Keratinocyte (primary cell): Measurements from ENCODE around the gene PTPRN2. TPM values are rescaled to one million over a fixed set of nuclear protein-coding genes. Genes with fewer than 3 reads are reported as not detected.

ENCODE experiments used
- DNase-seq: peaks from one replicate; pipeline ENCODE4 v3.0.0-alpha.2; 2011; ENCODE audit warnings: low read depth, missing footprints, low spot score
- FAIRE-seq: peaks from 2 replicates; lab custom pipeline; 2011; peaks lifted over from hg19 to GRCh38; lab: Jason Lieb, UNC
- H2AFZ ChIP-seq: 2 replicates; pipeline ENCODE4 v1.6.0; 2012; ENCODE audit warnings: low read length, control low read depth, inconsistent platforms; ENCODE audit not compliant: control insufficient read depth
- H3K27ac ChIP-seq: 2 replicates; pipeline ENCODE4 v1.5.1; 2011; ENCODE audit warnings: low read length; ENCODE audit not compliant: control insufficient read depth, insufficient read depth
- H3K27me3 ChIP-seq: 3 replicates; pipeline ENCODE4 v1.6.0; 2011; ENCODE audit warnings: low read length; ENCODE audit not compliant: control insufficient read depth, insufficient read depth; ENCODE audit errors: extremely low read depth
- H3K36me3 ChIP-seq, 2 experiments: 2 replicates in 1 of 2; 3 replicates in 1 of 2; pipeline ENCODE4 v1.5.1; 2011; ENCODE audit warnings: low read length in 2 of 2, mild to moderate bottlenecking in 1 of 2; ENCODE audit not compliant: control insufficient read depth in 2 of 2, insufficient read depth in 2 of 2; ENCODE audit errors: extremely low read depth in 1 of 2
- H3K4me1 ChIP-seq: 3 replicates; pipeline ENCODE4 v1.5.1; 2011; ENCODE audit warnings: low read length; ENCODE audit not compliant: control insufficient read depth, insufficient read depth; ENCODE audit errors: extremely low read depth
- H3K4me2 ChIP-seq: 3 replicates; pipeline ENCODE4 v1.6.0; 2011; ENCODE audit warnings: low read depth, low read length; ENCODE audit not compliant: control insufficient read depth, insufficient read depth; ENCODE audit errors: extremely low read depth
- H3K4me3 ChIP-seq, 3 experiments: fragments of 200-600 bp in 1 of 3; sonication (generic) in 1 of 3; 2 replicates in 2 of 3; 3 replicates in 1 of 3; pipeline ENCODE4 v1.5.1; 2011 to 2016; ENCODE audit warnings: low read length in 3 of 3, mild to moderate bottlenecking in 3 of 3, control low read depth in 2 of 3, inconsistent platforms in 1 of 3, low read depth in 1 of 3, mixed read lengths in 1 of 3, mixed run types in 1 of 3, moderate library complexity in 1 of 3; ENCODE audit not compliant: control insufficient read depth in 2 of 3, insufficient read depth in 2 of 3; ENCODE audit errors: extremely low read depth in 1 of 3
- H3K79me2 ChIP-seq: 2 replicates; pipeline ENCODE4 v1.6.0; 2012; ENCODE audit warnings: low read length; ENCODE audit not compliant: control insufficient read depth, insufficient read depth
- H3K9ac ChIP-seq: 3 replicates; pipeline ENCODE4 v1.6.0; 2011; ENCODE audit warnings: low read length; ENCODE audit not compliant: control insufficient read depth, insufficient read depth; ENCODE audit errors: extremely low read depth
- H3K9me1 ChIP-seq: 3 replicates; pipeline ENCODE4 v1.6.0; 2011; ENCODE audit warnings: low read length; ENCODE audit not compliant: control insufficient read depth, insufficient read depth; ENCODE audit errors: extremely low read depth
- H3K9me3 ChIP-seq: 2 replicates; pipeline ENCODE4 v1.5.1; 2012; ENCODE audit warnings: low read depth, low read length; ENCODE audit not compliant: control insufficient read depth
- H4K20me1 ChIP-seq: 3 replicates; pipeline ENCODE4 v1.6.0; 2011; ENCODE audit warnings: low read length; ENCODE audit not compliant: control insufficient read depth, insufficient read depth; ENCODE audit errors: extremely low read depth
- CTCF ChIP-seq, 3 experiments: IDR thresholded peaks in 1 of 3; conservative IDR thresholded peaks in 1 of 3; optimal IDR thresholded peaks in 1 of 3; 2 replicates in 2 of 3; 3 replicates in 1 of 3; pipeline versions ENCODE3 to v1.5.1; 2011; ENCODE audit warnings: low read length in 3 of 3, mild to moderate bottlenecking in 3 of 3, moderate library complexity in 2 of 3, control low read depth in 1 of 3, inconsistent platforms in 1 of 3; ENCODE audit not compliant: insufficient read depth in 2 of 3; ENCODE audit errors: extremely low read depth in 1 of 3
- EZH2 ChIP-seq: IDR thresholded peaks from one replicate; pipeline ENCODE4 v1.6.1; 2012; ENCODE audit warnings: inconsistent platforms, mild to moderate bottlenecking, low read length, moderate library complexity
- dilution Hi-C: fragments of 300-500 bp; cut with MboI; formaldehyde crosslinking; loops from one replicate; pipeline ENCODE4 v1.7.0; 2020; ENCODE audit warnings: low sequenced_read_pairs; ENCODE audit not compliant: extremely low pct_ligation_motif_present
- polyA plus RNA-seq, 5 experiments: library from polyadenylated mRNA; depleted of rRNA in 3 of 5; stranded (reverse) in 3 of 5; stranded (forward) in 1 of 5; unstranded in 1 of 5; fragments of >200 nt; gene quantifications; 1 replicate in 1 of 5; 2 replicates in 3 of 5; 3 replicates in 1 of 5; pipeline versions ENCODE4 v1.2.1 to v1.2.3, GENCODE V29; 2011 to 2012; ENCODE audit warnings: missing spikeins in 2 of 5, low read depth in 1 of 5, low replicate concordance in 1 of 5

PTPRN2 gene
- polyA plus RNA-seq, 1 donor (not counting 4 experiments of a cell fraction or from before 2014, with no cell fraction given), result not detected

DNA sequence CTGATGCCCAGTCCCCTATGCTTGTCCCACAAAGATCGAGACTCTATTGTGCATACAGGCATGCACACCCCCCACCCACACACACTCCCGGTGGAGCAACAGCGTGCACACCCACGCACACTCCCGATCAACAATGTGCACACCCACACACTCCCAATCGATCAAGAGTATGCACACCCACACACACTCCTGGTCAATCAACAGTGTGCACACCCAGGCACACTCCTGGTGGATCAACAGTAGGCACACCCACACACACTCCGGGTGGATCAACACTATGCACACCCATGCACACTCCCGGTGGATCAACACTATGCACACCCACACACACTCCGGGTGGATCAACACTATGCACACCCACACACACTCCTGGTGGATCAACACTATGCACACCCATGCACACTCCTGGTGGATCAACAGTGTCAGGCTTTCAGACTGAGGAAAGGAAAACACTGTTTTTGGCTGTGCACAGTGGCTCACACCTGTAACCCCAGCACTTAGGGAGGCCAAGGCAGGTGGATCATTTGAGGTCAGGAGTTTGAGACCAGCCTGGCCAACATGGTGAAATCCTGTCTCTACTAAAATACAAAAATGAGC is 118.8 kb downstream of the PTPRN2 start:
- Histone ChIP-seq H3K9me1 (no peaks in the 10 kb centered on the region), H3K9ac (no peak overlapping the region), H4K20me1 (no peaks in the 10 kb centered on the region), H3K27me3 (no peaks in the 10 kb centered on the region), H3K4me2 (no peak overlapping the region), H3K4me3 (no peak overlapping the region), H3K27ac (no peak overlapping the region), H3K9me3 (peaks cover 4% of the 10 kb centered on the region), H3K36me3 (no peaks in the 10 kb centered on the region), H2AFZ (no peak overlapping the region), H3K79me2 (no peaks in the 10 kb centered on the region), H3K4me1 (no peaks in the 10 kb centered on the region)
- DNase-seq, result no peak
- TF ChIP-seq EZH2 (no peak), CTCF (optimal IDR thresholded peaks at IDR 0.05 in 1 of 3, IDR thresholded peaks at IDR 0.05 in 1 of 3, conservative IDR thresholded peaks at IDR 0.05 in 1 of 3; ENCODE audit: extremely low read depth in 1 of 3, insufficient read depth in 2 of 3, low read length in 3 of 3) (no peak)
- FAIRE-seq, result no peak
- dilution Hi-C loops, result no loop called here

DNA sequence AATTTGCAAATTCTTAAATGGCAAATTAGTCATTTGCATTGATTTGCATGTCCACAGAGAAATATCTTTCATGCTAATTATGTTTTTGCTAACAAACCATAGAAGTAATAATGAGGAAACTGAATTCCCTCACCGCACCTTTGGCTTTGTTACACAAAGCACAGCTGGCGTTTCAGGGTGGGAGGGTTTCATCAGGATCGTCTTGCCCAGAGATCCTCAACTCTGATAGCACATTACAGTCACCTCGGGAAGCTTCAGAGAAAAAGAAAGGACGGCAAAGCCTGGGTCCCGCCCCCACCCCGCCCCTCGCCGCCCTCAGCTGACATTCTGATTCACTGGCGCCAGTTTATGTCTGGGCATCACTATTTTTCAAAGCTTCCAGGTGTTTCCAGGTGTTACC is 119.4 kb downstream of the PTPRN2 start:
- TF ChIP-seq CTCF (optimal IDR thresholded peaks at IDR 0.05 in 1 of 3, IDR thresholded peaks at IDR 0.05 in 1 of 3, conservative IDR thresholded peaks at IDR 0.05 in 1 of 3; ENCODE audit: extremely low read depth in 1 of 3, insufficient read depth in 2 of 3, low read length in 3 of 3) (no peak), EZH2 (no peak)
- Histone ChIP-seq H3K79me2 (no peaks in the 10 kb centered on the region), H3K4me3 (no peak overlapping the region), H3K27me3 (no peaks in the 10 kb centered on the region), H3K9me3 (peaks cover 6% of the 10 kb centered on the region), H3K4me2 (no peak overlapping the region), H2AFZ (no peak overlapping the region), H3K9me1 (no peaks in the 10 kb centered on the region), H4K20me1 (no peaks in the 10 kb centered on the region), H3K4me1 (no peaks in the 10 kb centered on the region), H3K36me3 (no peaks in the 10 kb centered on the region), H3K9ac (no peak overlapping the region), H3K27ac (no peak overlapping the region)
- no peak for DNase-seq
- dilution Hi-C loops, result no loop called here
- no peak for FAIRE-seq
